ENCODE data around the gene CLNK.

DNA sequence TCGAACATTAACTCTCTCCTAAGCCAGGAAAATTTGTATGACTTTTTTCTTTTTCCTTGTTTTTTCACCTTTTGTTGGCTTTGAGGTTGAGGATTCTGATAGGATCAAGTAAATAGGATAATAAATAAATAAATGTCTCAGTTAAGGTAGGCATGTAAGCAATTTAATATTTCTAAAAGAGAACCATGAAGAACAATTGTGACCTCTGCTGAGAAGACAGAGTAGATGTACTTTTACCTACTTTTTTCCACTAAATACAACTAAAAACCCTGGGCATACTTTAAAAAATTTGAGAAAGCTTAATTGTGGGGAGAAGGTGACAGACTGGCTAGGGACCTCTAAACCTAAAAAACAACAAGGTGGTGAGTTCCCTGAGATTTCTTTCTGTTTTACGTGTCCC, 31.6 kb upstream of the CLNK start:
- TF ChIP-seq EZH2 (IDR thresholded peaks at IDR 0.05; ENCODE audit: insufficient read depth, poor library complexity, severe bottlenecking) (no peak), EZH2phosphoT487 (IDR thresholded peaks at IDR 0.05; ENCODE audit: insufficient read depth, low read depth) (no peak)

Measured in GM23248 (cell line).